Small intestine (tissue), 7 donors: ENCODE results near the gene PPM1N. TPM values are rescaled to one million over a fixed set of nuclear protein-coding genes. Genes with fewer than 3 reads are reported as not detected.

Experiments
- DNase-seq, 2 donors: peaks; one replicate each; pipeline versions ENCODE4 v3.0.0 to v3.0.0-alpha.2; 2013
- FAIRE-seq: peaks from 2 replicates; lab custom pipeline; 2012; peaks lifted over from hg19 to GRCh38; lab: Jason Lieb, UNC
- H3K27ac ChIP-seq, 3 donors: one replicate each; pipeline ENCODE4 v1.5.1; 2013; ENCODE audit warnings: low read length in 2 of 3, mild to moderate bottlenecking in 2 of 3, control low read depth in 1 of 3, inconsistent platforms in 1 of 3, low read depth in 1 of 3, moderate library complexity in 1 of 3
- H3K27me3 ChIP-seq, 3 donors: one replicate each; pipeline ENCODE4 v1.6.1; 2013; ENCODE audit warnings: low read length in 3 of 3, inconsistent platforms in 1 of 3; ENCODE audit not compliant: control insufficient read depth in 3 of 3, insufficient read depth in 3 of 3
- H3K36me3 ChIP-seq, 3 donors: one replicate each; pipeline ENCODE4 v1.6.1; 2013; ENCODE audit warnings: low read length in 3 of 3, inconsistent platforms in 1 of 3, low read depth in 1 of 3, mild to moderate bottlenecking in 1 of 3, moderate library complexity in 1 of 3; ENCODE audit not compliant: control insufficient read depth in 3 of 3, insufficient read depth in 2 of 3
- H3K4me1 ChIP-seq, 3 donors: one replicate each; pipeline ENCODE4 v1.6.1; 2013; ENCODE audit warnings: low read length in 2 of 3, inconsistent platforms in 1 of 3, low read depth in 1 of 3, mild to moderate bottlenecking in 1 of 3, moderate library complexity in 1 of 3; ENCODE audit not compliant: control insufficient read depth in 3 of 3, insufficient read depth in 2 of 3
- H3K4me3 ChIP-seq, 3 donors: one replicate each; pipeline ENCODE4 v1.5.1; 2013; ENCODE audit warnings: low read length in 3 of 3, control low read depth in 1 of 3, inconsistent platforms in 1 of 3, low read depth in 1 of 3, mild to moderate bottlenecking in 1 of 3, moderate library complexity in 1 of 3
- H3K9me3 ChIP-seq, 2 donors: one replicate each; pipeline ENCODE4 v1.6.1; 2013; ENCODE audit warnings: low read depth in 1 of 2, low read length in 1 of 2; ENCODE audit not compliant: control insufficient read depth in 2 of 2, insufficient read depth in 1 of 2
- WGBS, 3 donors: extraction: QIAGEN DNeasy Blood & Tissue Kit; methylation state at CpG; one replicate each; pipeline ENCODE4 v1.1.7; 2013; 5-methylcytosine and 5-hydroxymethylcytosine counted together
- polyA plus RNA-seq, 4 donors: library from polyadenylated mRNA; stranded (reverse) in 3 of 4; unstranded in 1 of 4; fragments of 200-250 nt in 3 of 4; fragments of 120-200 nt in 1 of 4; gene quantifications; one replicate each; pipeline versions ENCODE4 v1.2.1 to v1.2.3, GENCODE V29; 2013
- donor health status: healthy with polysubstance abuse.
- donor health status: control.
- donor health status: control.
- donor health status: Bipolar disorder and iron deficiency.
- donor health status: healthy.

PPM1N gene
- polyA plus RNA-seq, 4 donors, result 0.65 to 1.9 (median 1.5) TPM

- Histone ChIP-seq H3K27ac (no peak overlapping the region), H3K4me1 (peaks cover 0 to 2% (median 0%) of the 10 kb centered on the region in 3 donors), H3K9me3 (no peaks in the 10 kb centered on the region), H3K27me3 (no peaks in the 10 kb centered on the region), H3K4me3 (no peak overlapping the region), H3K36me3 (peaks cover 13 to 95% (median 39%) of the 10 kb centered on the region in 3 donors)
- WGBS, 3 donors, result 88 to 90% (median 88%) methylated on average over 22 to 24 of the region's 24 CpGs
- DNase-seq (no peak), FAIRE-seq (no peak)
Observed at GRCh38 chr19:45522010-45522941, 24.0 kb downstream of the PPM1N start.

- H3K36me3 ChIP-seq, result peaks cover 13 to 88% (median 37%) of the 10 kb centered on the region in 3 donors
- peaks cover 0 to 5% (median 0%) of the 10 kb centered on the region in 3 donors for H3K4me1 ChIP-seq
- WGBS, 3 donors, result 64 to 70% (median 68%) methylated on average over 9 of the region's 9 CpGs
- H3K27me3 ChIP-seq, result no peaks in the 10 kb centered on the region
- peak overlapping the region in 1 of 3 donors; percentile 19 for H3K27ac ChIP-seq
- no peaks in the 10 kb centered on the region for H3K9me3 ChIP-seq
- FAIRE-seq (no peak), DNase-seq (peak; percentile 89 to 93)
- H3K4me3 ChIP-seq, result no peak overlapping the region
Observed at GRCh38 chr19:45523642-45524256, 25.5 kb downstream of the PPM1N start.

DNA sequence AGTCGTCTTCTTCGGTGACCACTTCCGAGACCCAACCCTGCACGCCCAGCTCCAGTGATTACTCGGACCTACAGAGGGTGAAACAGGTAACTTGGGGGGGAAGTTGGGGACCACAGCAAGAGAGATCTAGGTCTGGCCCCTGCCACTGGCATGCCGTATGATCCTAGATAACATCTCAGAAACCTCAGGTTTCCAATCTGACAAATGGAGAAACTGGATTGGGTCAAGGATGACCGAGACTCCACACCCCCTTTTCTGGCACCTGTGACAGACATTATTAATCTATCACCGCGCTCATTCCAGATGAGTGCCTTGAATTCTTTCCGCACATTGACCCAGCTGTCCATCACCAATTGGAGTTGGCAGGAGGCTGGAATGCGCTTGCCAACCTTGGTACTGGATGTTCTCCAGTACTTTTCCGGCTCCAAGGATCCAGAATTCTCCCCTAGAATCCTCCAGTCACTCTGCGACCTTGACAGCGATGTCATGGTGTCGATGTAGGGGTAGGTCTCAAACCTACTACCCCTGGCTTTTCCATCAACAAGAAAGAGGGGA, 26.4 kb downstream of the PPM1N start:
- Histone ChIP-seq H3K27ac (no peak overlapping the region), H3K4me1 (peaks cover 0 to 11% (median 0%) of the 10 kb centered on the region in 3 donors), H3K4me3 (no peak overlapping the region), H3K36me3 (peaks cover 13 to 80% (median 37%) of the 10 kb centered on the region in 3 donors), H3K27me3 (peaks cover 0 to 6% (median 0%) of the 10 kb centered on the region in 3 donors), H3K9me3 (no peaks in the 10 kb centered on the region)
- FAIRE-seq (no peak), DNase-seq (no peak)
- 89 to 97% (median 95%) methylated on average over 15 of the region's 15 CpGs for WGBS, 3 donors

DNA sequence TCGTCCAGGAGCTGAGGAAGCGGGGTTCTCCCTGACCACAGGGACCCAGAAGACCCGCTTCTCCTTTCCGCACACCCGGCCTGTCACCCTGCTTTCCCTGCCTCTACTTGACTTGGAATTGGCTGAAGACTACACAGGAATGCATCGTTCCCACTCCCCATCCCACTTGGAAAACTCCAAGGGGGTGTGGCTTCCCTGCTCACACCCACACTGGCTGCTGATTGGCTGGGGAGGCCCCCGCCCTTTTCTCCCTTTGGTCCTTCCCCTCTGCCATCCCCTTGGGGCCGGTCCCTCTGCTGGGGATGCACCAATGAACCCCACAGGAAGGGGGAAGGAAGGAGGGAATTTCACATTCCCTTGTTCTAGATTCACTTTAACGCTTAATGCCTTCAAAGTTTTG, 27.9 kb downstream of the PPM1N start:
- Histone ChIP-seq H3K27me3 (peaks cover 0 to 9% (median 0%) of the 10 kb centered on the region in 3 donors), H3K4me1 (peaks cover 0 to 11% (median 0%) of the 10 kb centered on the region in 3 donors), H3K36me3 (peaks cover 13 to 66% (median 33%) of the 10 kb centered on the region in 3 donors), H3K4me3 (no peak overlapping the region), H3K9me3 (peaks cover 0 to 1% of the 10 kb centered on the region in 2 donors), H3K27ac (no peak overlapping the region)
- WGBS, 3 donors, result 69 to 76% (median 76%) methylated on average over 9 of the region's 9 CpGs
- peak; percentile 71 to 80 for DNase-seq
- no peak for FAIRE-seq

- Histone ChIP-seq H3K36me3 (peaks cover 13 to 58% (median 33%) of the 10 kb centered on the region in 3 donors), H3K4me3 (no peak overlapping the region), H3K9me3 (peaks cover 0 to 10% of the 10 kb centered on the region in 2 donors), H3K4me1 (peaks cover 0 to 11% (median 0%) of the 10 kb centered on the region in 3 donors), H3K27me3 (peaks cover 0 to 9% (median 0%) of the 10 kb centered on the region in 3 donors), H3K27ac (no peak overlapping the region)
- DNase-seq (no peak), FAIRE-seq (no peak)
- WGBS, 3 donors, result 90 to 94% (median 90%) methylated on average over 4 of the region's 4 CpGs
Observed at GRCh38 chr19:45526971-45527370, 28.7 kb downstream of the PPM1N start.

DNA sequence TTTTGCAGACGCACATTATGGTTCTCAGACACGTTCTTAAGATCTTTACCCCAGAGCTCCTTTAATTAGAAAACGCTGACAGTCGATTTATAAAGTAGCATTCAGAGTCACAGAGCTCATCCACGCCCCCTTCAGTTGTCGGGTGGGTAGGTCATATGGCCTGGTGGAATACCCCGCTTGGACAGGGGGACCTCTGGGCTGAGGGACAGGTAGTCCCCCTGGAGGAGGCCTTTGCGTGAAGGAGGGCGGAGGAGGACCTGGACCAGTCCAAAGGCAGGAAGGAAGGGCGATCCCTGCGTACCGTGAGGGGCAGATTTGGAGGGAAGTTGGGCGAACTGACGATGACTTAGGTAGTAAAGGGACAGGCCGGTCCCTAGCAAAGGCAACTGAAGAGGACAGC, 29.5 kb downstream of the PPM1N start:
- H3K9me3 ChIP-seq, result peaks cover 0 to 13% of the 10 kb centered on the region in 2 donors
- peaks cover 10 to 51% (median 26%) of the 10 kb centered on the region in 3 donors for H3K36me3 ChIP-seq
- peaks cover 0 to 11% (median 0%) of the 10 kb centered on the region in 3 donors for H3K4me1 ChIP-seq
- FAIRE-seq (no peak), DNase-seq (no peak)
- H3K4me3 ChIP-seq, result no peak overlapping the region
- 78 to 86% (median 82%) methylated on average over 15 of the region's 15 CpGs for WGBS, 3 donors
- H3K27ac ChIP-seq, result no peak overlapping the region
- peaks cover 0 to 9% (median 0%) of the 10 kb centered on the region in 3 donors for H3K27me3 ChIP-seq

DNA sequence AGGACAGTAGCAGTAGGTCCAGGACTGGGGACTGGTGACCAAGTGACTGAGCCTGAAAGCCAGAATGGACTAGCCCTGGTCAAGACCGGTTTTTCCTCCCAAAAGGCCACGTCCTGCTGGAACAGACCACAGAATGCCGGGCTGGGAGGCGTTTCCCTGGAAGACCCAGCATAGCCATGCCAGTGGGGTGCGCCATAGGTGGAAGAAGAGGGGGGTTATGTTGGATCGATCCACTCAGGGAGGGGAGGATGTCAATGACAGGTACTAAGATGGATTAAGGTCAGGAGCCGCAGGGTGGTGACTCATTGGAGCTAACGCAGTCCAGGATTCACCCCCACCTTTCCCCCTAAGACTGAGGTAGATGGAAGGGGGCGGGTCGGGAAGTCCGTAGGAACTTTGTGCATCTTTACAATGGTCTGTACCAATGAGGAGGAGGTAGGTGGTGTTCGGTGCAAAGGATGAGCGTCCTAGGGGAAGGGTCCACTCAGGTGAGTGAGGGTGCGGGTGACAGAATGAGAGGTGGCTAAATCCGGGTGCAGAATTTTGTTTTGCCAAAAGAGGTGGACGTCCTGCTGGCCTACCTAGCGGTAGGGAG, 30.0 kb downstream of the PPM1N start:
- Histone ChIP-seq H3K4me1 (peaks cover 0 to 11% (median 0%) of the 10 kb centered on the region in 3 donors), H3K36me3 (peaks cover 10 to 46% (median 25%) of the 10 kb centered on the region in 3 donors), H3K27ac (no peak overlapping the region), H3K27me3 (peaks cover 0 to 9% (median 0%) of the 10 kb centered on the region in 3 donors), H3K4me3 (peak overlapping the region in 1 of 3 donors; percentile 47), H3K9me3 (peaks cover 0 to 13% of the 10 kb centered on the region in 2 donors)
- DNase-seq (peak in 1 of 2 donors; percentile 66), FAIRE-seq (no peak)
- 18 to 39% (median 32%) methylated on average over 17 of the region's 17 CpGs for WGBS, 3 donors
